Ascending aorta (tissue), 2 donors: ENCODE data around the gene CYP2A6. TPM values are rescaled to one million over a fixed set of nuclear protein-coding genes. Genes with fewer than 3 reads are reported as not detected.

ENCODE experiments used
- DNase-seq, 2 donors: peaks; one replicate each; pipeline ENCODE4 v3.0.0-alpha.2; 2019; ENCODE audit warnings: low spot score in 2 of 2
- H3K27ac ChIP-seq, 2 donors: fragments of 200-600 bp; sonication (generic); one replicate each; pipeline ENCODE4 v1.5.1; 2016 to 2017; ENCODE audit warnings: mild to moderate bottlenecking in 1 of 2
- H3K27me3 ChIP-seq: fragments of 200-600 bp; sonication (generic); one replicate; pipeline ENCODE4 v1.5.1; 2017
- H3K36me3 ChIP-seq, 2 donors: fragments of 200-600 bp; sonication (generic); one replicate each; pipeline ENCODE4 v1.5.1; 2016
- H3K4me1 ChIP-seq, 2 donors: fragments of 200-600 bp; sonication (generic); one replicate each; pipeline ENCODE4 v1.5.1; 2016 to 2017; ENCODE audit warnings: mild to moderate bottlenecking in 1 of 2
- H3K4me3 ChIP-seq, 2 donors: fragments of 200-600 bp; sonication (generic); one replicate each; pipeline ENCODE4 v1.5.1; 2016 to 2017; ENCODE audit warnings: mild to moderate bottlenecking in 1 of 2
- H3K9me3 ChIP-seq, 2 donors: fragments of 200-600 bp; sonication (generic); one replicate each; pipeline ENCODE4 v1.5.1; 2016
- intact Hi-C: fragments of 100-400 bp; cut with DNase I; formaldehyde crosslinking; loops from one replicate; pipeline ENCODE4 v1.15.1; 2023
- total RNA-seq: library from RNA; depleted of rRNA; stranded (reverse); fragments of >200 nt; gene quantifications from one replicate; pipeline ENCODE4 v1.1.0, GENCODE V29; 2016
- TF ChIP-seq, protein P1 (sequence below), 3 experiments: fragments of 200-600 bp in 2 of 3; fragments of 450-650 bp in 1 of 3; sonication (generic) in 2 of 3; IDR thresholded peaks; one replicate each; pipeline ENCODE4 v1.5.1; 2016 to 2019; ENCODE audit warnings: antibody characterized with exemption in 3 of 3, mild to moderate bottlenecking in 1 of 3, moderate library complexity in 1 of 3

Gene CYP2A6
- total RNA-seq, 1 donor from 2014 or later = not detected

DNA sequence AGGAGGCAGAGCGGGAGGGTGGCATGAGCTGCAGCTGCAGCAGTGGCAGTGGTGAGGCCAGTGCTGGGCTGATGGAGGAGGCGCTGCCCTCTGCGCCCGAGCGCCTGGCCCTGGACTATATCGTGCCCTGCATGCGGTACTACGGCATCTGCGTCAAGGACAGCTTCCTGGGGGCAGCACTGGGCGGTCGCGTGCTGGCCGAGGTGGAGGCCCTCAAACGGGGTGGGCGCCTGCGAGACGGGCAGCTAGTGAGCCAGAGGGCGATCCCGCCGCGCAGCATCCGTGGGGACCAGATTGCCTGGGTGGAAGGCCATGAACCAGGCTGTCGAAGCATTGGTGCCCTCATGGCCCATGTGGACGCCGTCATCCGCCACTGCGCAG lies 49.3 kb downstream of the CYP2A6 start:
- Histone ChIP-seq H3K27me3 (no peaks in the 10 kb centered on the region), H3K36me3 (peaks cover 8 to 14% of the 10 kb centered on the region in 2 donors), H3K9me3 (no peaks in the 10 kb centered on the region), H3K4me1 (peaks cover 40 to 56% of the 10 kb centered on the region in 2 donors), H3K27ac (peak overlapping the region; percentile 77 to 90), H3K4me3 (peak overlapping the region; percentile 93 to 99)
- DNase-seq = no peak
- TF ChIP-seq, protein P1, sequence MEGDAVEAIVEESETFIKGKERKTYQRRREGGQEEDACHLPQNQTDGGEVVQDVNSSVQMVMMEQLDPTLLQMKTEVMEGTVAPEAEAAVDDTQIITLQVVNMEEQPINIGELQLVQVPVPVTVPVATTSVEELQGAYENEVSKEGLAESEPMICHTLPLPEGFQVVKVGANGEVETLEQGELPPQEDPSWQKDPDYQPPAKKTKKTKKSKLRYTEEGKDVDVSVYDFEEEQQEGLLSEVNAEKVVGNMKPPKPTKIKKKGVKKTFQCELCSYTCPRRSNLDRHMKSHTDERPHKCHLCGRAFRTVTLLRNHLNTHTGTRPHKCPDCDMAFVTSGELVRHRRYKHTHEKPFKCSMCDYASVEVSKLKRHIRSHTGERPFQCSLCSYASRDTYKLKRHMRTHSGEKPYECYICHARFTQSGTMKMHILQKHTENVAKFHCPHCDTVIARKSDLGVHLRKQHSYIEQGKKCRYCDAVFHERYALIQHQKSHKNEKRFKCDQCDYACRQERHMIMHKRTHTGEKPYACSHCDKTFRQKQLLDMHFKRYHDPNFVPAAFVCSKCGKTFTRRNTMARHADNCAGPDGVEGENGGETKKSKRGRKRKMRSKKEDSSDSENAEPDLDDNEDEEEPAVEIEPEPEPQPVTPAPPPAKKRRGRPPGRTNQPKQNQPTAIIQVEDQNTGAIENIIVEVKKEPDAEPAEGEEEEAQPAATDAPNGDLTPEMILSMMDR (IDR thresholded peaks at IDR 0.05) = no peak
- intact Hi-C loops = no loop called here

- Histone ChIP-seq H3K4me3 (peak overlapping the region; percentile 93 to 99), H3K9me3 (no peaks in the 10 kb centered on the region), H3K27ac (peak overlapping the region; percentile 90 to 95), H3K36me3 (peaks cover 8 to 12% of the 10 kb centered on the region in 2 donors), H3K27me3 (no peaks in the 10 kb centered on the region), H3K4me1 (peaks cover 40 to 54% of the 10 kb centered on the region in 2 donors)
- TF ChIP-seq, protein P1 (IDR thresholded peaks at IDR 0.05) = no peak
- intact Hi-C loops = no loop called here
- DNase-seq = no peak
These were observed 49.8 kb downstream of the CYP2A6 start for GRCh38 chr19:40800339-40800996.

DNA sequence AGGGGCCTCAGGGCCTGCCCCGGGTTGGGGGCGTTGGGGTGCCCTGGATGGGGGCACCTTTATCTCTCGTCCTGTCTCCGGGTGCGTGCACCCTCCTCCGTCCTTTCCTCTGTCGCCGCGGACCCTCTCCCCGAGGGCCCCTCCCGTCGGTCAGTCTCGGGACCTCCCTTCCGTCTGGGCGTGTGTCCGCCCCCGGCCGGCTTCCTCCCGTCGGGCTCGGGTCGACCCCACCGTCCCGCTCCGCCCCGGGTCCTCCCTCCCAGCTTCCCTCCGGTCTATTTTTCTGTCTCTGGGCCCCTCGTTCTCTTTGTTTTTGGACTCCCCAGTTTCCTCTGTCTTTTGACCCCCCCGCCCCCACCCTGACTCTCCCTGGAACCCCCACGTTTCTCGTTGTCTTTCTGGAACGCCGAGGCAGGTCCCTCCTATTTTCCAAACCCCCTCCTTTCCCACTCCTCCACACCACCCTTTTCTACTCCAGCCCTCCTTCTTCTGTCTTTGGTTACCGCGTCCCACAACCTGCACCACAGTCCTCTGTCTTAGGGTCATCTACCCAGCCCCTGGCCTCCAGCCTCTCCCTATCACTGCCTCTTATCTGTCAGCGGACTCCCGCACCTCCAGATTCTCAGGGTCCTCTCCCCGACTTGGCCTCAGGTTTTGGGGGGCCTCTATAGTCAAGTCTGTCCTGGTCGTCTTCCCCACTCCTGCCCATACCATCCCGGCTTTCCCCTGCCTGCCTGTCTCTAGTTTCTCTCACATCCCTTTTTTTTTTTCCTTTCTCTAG lies 50.5 kb downstream of the CYP2A6 start:
- no peak for DNase-seq
- Histone ChIP-seq H3K9me3 (no peaks in the 10 kb centered on the region), H3K27ac (peak overlapping the region; percentile 90 to 95), H3K27me3 (no peaks in the 10 kb centered on the region), H3K36me3 (peaks cover 8 to 12% of the 10 kb centered on the region in 2 donors), H3K4me3 (peak overlapping the region; percentile 93 to 99), H3K4me1 (peaks cover 38 to 52% of the 10 kb centered on the region in 2 donors)
- intact Hi-C loops = loop anchor here (1.0 to 10.0 kb wide), 3 partner anchors 49 to 375 kb away; partner anchors contain the start of genes ACTMAP and SERTAD1
- TF ChIP-seq, protein P1 (IDR thresholded peaks at IDR 0.05) = no peak

DNA sequence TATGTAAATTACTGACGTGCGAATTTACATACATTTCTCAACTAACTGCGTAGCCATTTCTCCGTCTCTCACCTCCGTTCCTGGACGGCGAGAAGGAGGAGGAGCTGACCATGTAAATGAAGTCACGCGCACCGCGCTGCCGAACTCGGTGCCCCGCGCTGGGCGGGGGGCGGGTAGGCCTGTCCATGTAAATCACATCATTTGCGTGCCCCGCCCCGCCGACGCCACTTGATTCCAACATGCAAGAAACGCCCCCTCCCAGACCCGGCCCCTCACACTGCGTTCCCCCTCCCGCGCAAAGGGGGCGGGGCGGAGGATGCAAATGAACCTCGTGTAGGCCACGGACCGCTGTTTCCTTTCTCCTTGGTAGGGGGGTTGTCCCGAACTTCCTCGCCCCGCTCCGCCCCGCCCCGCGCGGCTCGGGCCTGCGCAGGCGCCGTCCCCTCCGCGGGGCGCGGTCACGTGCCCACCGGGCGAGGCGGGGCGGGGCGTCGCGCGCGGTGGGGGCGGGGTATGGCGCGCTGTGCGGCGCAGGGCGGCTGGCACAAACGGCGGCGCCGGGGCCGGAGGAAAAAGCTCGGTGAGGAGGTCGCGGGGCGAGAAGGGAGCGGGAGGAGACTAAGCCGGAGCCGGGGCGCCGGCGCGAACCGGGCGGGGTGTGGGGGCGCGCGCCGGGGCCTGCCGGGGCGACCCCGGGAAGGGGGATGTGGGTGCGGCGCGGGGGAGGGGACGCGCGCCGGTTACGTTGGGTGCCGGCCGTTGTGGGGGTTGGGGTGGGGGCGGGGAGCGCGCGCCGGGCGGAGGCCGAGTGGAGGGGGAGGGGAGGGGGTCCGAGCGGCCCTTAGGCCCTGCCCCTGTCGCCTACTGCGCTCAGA lies 51.3 kb downstream of the CYP2A6 start, which contains the start of gene EGLN2:
EGLN2 (plus strand) TSS at position 509 of the 875 bp plus-strand sequence. CDS start 1,382 bp downstream, outside the sequence.
- intact Hi-C loops = loop anchor here (1.0 to 10.0 kb wide), 5 partner anchors 21 to 374 kb away; partner anchors contain the start of genes ACTMAP, RAB4B and SERTAD1
- Histone ChIP-seq H3K9me3 (no peaks in the 10 kb centered on the region), H3K36me3 (peaks cover 8 to 12% of the 10 kb centered on the region in 2 donors), H3K27me3 (no peaks in the 10 kb centered on the region), H3K4me3 (peak within 1 kb of the TSS; percentile 93 to 99), H3K27ac (peak within 1 kb of the TSS; percentile 90 to 95), H3K4me1 (peaks cover 29 to 43% of the 10 kb centered on the region in 2 donors)
- peak; percentile 100 for DNase-seq
- TF ChIP-seq, protein P1 (IDR thresholded peaks at IDR 0.05) = no peak
